ENCODE results near the gene P2RX5. TPM values are rescaled to one million over a fixed set of nuclear protein-coding genes. Genes with fewer than 3 reads are reported as not detected.

Gene P2RX5
- total RNA-seq, 4 donors from 2014 or later = 0.96 to 2.0 TPM; not detected in 2

GRCh38 chr17:3657588-3657869 lies 38.4 kb downstream of the P2RX5 start:
- Histone ChIP-seq H3K27me3 (no peaks in the 10 kb centered on the region), H3K36me3 (peaks cover 0 to 40% of the 10 kb centered on the region in 2 donors), H3K4me3 (no peak overlapping the region), H3K9me3 (no peaks in the 10 kb centered on the region), H3K27ac (peak overlapping the region in 2 of 4 donors; percentile 14 to 78), H3K4me1 (peaks cover 0 to 34% (median 19%) of the 10 kb centered on the region in 3 donors)
- TF ChIP-seq, protein P1, sequence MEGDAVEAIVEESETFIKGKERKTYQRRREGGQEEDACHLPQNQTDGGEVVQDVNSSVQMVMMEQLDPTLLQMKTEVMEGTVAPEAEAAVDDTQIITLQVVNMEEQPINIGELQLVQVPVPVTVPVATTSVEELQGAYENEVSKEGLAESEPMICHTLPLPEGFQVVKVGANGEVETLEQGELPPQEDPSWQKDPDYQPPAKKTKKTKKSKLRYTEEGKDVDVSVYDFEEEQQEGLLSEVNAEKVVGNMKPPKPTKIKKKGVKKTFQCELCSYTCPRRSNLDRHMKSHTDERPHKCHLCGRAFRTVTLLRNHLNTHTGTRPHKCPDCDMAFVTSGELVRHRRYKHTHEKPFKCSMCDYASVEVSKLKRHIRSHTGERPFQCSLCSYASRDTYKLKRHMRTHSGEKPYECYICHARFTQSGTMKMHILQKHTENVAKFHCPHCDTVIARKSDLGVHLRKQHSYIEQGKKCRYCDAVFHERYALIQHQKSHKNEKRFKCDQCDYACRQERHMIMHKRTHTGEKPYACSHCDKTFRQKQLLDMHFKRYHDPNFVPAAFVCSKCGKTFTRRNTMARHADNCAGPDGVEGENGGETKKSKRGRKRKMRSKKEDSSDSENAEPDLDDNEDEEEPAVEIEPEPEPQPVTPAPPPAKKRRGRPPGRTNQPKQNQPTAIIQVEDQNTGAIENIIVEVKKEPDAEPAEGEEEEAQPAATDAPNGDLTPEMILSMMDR (IDR thresholded peaks at IDR 0.05) = no peak
- TF ChIP-seq EP300 (IDR thresholded peaks at IDR 0.05) = no peak
- TF ChIP-seq POLR2AphosphoS5 (IDR thresholded peaks at IDR 0.05) = no peak
- no peak for TF ChIP-seq POLR2A (IDR thresholded peaks at IDR 0.05)
- no peak for ATAC-seq
- WGBS, 2 donors (ENCODE audit: low coverage in 1 of 2) = 100% methylated on average over 1 of the region's 7 CpGs

- Histone ChIP-seq H3K9me3 (no peaks in the 10 kb centered on the region), H3K36me3 (peaks cover 0 to 35% of the 10 kb centered on the region in 2 donors), H3K27me3 (no peaks in the 10 kb centered on the region), H3K4me1 (peaks cover 0 to 34% (median 19%) of the 10 kb centered on the region in 3 donors), H3K27ac (peak overlapping the region in 1 of 4 donors; percentile 14), H3K4me3 (no peak overlapping the region)
- TF ChIP-seq POLR2AphosphoS5 (IDR thresholded peaks at IDR 0.05) (no peak), EP300 (IDR thresholded peaks at IDR 0.05) (no peak), POLR2A (IDR thresholded peaks at IDR 0.05) (no peak)
- TF ChIP-seq, protein P1 (IDR thresholded peaks at IDR 0.05) = no peak
- ATAC-seq = no peak
- 76% methylated on average over 4 of the region's 16 CpGs; no CpG with 5 or more reads in 1 of the 2 donors for WGBS, 2 donors (ENCODE audit: low coverage in 1 of 2)
Observed at GRCh38 chr17:3656755-3657587, 39.0 kb downstream of the P2RX5 start.

GRCh38 chr17:3656353-3656752 lies 39.6 kb downstream of the P2RX5 start:
- no peaks in the 10 kb centered on the region for H3K9me3 ChIP-seq
- H3K36me3 ChIP-seq = peaks cover 0 to 31% of the 10 kb centered on the region in 2 donors
- H3K27me3 ChIP-seq = no peaks in the 10 kb centered on the region
- H3K4me3 ChIP-seq = no peak overlapping the region
- H3K4me1 ChIP-seq = peaks cover 0 to 34% (median 19%) of the 10 kb centered on the region in 3 donors
- no peak for TF ChIP-seq EP300 (IDR thresholded peaks at IDR 0.05)
- TF ChIP-seq POLR2A (IDR thresholded peaks at IDR 0.05) = no peak
- TF ChIP-seq POLR2AphosphoS5 (IDR thresholded peaks at IDR 0.05) = no peak
- TF ChIP-seq, protein P1 (IDR thresholded peaks at IDR 0.05) = no peak
- no peak for ATAC-seq
- WGBS, 2 donors (ENCODE audit: low coverage in 1 of 2) = 94% methylated on average over 10 of the region's 16 CpGs; no CpG with 5 or more reads in 1 of the 2 donors
- H3K27ac ChIP-seq = no peak overlapping the region

DNA sequence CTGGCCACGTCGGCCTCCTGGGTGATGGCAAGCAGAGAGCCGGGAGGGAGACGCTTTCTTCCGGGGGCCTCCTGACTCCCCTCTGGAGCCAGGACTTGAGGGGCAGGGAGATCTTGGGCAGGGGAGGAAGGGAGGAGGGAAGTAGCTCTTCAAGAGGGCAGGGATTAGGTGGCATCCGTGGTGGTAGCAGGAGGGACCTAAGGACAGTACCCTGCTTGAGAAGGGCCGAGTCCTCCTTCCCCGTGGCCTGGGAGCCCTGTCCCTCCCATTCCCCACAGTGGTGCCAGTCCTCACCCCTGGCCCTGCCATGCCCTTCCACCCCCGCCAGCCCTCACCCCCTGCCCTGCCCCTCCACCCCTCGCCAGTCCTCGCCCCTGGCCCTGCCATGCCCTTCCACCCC lies 40.2 kb downstream of the P2RX5 start:
- no peak for ATAC-seq
- Histone ChIP-seq H3K9me3 (no peaks in the 10 kb centered on the region), H3K4me3 (no peak overlapping the region), H3K4me1 (peaks cover 0 to 29% (median 19%) of the 10 kb centered on the region in 3 donors), H3K27me3 (no peaks in the 10 kb centered on the region), H3K27ac (no peak overlapping the region), H3K36me3 (peaks cover 0 to 29% of the 10 kb centered on the region in 2 donors)
- 89% methylated on average over 2 of the region's 11 CpGs; no CpG with 5 or more reads in 1 of the 2 donors for WGBS, 2 donors (ENCODE audit: low coverage in 1 of 2)
- TF ChIP-seq EP300 (IDR thresholded peaks at IDR 0.05) (no peak), POLR2A (IDR thresholded peaks at IDR 0.05) (no peak), POLR2AphosphoS5 (IDR thresholded peaks at IDR 0.05) (no peak)
- TF ChIP-seq, protein P1 (IDR thresholded peaks at IDR 0.05) = no peak

All from gastroesophageal sphincter (tissue), 4 donors.